ENCODE data around the gene LIFR.

DNA sequence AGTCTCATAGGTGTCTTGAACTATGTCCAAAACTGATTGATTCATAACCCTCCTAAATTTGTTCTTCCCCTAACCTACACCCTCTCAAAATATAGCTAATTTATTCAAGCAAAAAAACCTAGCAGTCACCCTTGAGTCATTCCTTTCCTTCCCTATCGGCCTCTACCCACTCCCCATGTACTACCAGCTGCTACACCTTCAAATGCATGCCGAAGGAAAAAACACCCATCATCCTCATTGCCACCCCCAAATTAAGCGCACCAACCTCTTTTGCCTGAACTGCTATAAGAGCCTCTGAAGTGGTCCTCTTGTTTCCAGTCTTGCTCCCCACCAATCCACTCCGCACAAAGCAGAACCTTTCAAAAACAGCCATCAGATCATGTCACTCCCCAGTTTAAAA, 12.6 kb downstream of the LIFR start:
- TF ChIP-seq, protein P1, sequence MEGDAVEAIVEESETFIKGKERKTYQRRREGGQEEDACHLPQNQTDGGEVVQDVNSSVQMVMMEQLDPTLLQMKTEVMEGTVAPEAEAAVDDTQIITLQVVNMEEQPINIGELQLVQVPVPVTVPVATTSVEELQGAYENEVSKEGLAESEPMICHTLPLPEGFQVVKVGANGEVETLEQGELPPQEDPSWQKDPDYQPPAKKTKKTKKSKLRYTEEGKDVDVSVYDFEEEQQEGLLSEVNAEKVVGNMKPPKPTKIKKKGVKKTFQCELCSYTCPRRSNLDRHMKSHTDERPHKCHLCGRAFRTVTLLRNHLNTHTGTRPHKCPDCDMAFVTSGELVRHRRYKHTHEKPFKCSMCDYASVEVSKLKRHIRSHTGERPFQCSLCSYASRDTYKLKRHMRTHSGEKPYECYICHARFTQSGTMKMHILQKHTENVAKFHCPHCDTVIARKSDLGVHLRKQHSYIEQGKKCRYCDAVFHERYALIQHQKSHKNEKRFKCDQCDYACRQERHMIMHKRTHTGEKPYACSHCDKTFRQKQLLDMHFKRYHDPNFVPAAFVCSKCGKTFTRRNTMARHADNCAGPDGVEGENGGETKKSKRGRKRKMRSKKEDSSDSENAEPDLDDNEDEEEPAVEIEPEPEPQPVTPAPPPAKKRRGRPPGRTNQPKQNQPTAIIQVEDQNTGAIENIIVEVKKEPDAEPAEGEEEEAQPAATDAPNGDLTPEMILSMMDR (IDR thresholded peaks at IDR 0.05) = no peak
- no peak for TF ChIP-seq POLR2A (IDR thresholded peaks at IDR 0.05)
- TF ChIP-seq POLR2AphosphoS5 (IDR thresholded peaks at IDR 0.05) = no peak

Data from prostate gland (tissue), 2 donors.